ENCODE data around the gene CADM4. TPM values are rescaled to one million over a fixed set of nuclear protein-coding genes. Genes with fewer than 3 reads are reported as not detected.

The CADM4 gene, protein sequence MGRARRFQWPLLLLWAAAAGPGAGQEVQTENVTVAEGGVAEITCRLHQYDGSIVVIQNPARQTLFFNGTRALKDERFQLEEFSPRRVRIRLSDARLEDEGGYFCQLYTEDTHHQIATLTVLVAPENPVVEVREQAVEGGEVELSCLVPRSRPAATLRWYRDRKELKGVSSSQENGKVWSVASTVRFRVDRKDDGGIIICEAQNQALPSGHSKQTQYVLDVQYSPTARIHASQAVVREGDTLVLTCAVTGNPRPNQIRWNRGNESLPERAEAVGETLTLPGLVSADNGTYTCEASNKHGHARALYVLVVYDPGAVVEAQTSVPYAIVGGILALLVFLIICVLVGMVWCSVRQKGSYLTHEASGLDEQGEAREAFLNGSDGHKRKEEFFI
- 1.7 and 3.4 TPM in 2 replicates for total RNA-seq (ENCODE audit: low replicate concordance)

GRCh38 chr19:43639519-43640423 lies at the start of gene CADM4:
CADM4 (minus strand) TSS chr19:43639850; CDS start chr19:43639790, 60 bp downstream.

GRCh38 chr19:43619262-43620060 lies 20.2 kb downstream of the CADM4 start, which contains the start of gene ZNF428:
ZNF428 (minus strand) TSS chr19:43619629; CDS start chr19:43614304, 5,325 bp downstream.

DNA sequence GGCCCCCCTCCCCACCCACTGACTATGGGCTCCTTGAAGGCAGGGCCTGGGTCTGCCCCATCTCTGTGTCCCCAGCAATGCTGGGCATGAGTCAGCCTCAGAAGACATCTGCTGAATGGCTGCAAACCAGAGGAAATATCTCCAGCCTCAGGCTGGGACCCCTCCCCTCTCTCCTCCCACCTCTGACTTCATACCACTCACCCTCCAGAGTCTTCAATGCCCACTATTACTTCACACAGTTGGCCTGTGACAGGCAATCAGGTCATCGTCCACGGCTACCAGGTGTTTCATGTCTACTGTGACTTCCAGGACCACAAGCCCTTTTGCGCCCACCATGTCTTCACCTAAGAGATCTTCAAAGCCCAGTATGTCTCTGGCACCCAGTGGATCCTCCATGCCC lies 27.9 kb downstream of the CADM4 start, which contains the start of gene SRRM5:
Gene SRRM5, plus strand, starts transcription at position 301 of the 400 bp plus-strand sequence. Its CDS starts 34 bp downstream, at position 335.

DNA sequence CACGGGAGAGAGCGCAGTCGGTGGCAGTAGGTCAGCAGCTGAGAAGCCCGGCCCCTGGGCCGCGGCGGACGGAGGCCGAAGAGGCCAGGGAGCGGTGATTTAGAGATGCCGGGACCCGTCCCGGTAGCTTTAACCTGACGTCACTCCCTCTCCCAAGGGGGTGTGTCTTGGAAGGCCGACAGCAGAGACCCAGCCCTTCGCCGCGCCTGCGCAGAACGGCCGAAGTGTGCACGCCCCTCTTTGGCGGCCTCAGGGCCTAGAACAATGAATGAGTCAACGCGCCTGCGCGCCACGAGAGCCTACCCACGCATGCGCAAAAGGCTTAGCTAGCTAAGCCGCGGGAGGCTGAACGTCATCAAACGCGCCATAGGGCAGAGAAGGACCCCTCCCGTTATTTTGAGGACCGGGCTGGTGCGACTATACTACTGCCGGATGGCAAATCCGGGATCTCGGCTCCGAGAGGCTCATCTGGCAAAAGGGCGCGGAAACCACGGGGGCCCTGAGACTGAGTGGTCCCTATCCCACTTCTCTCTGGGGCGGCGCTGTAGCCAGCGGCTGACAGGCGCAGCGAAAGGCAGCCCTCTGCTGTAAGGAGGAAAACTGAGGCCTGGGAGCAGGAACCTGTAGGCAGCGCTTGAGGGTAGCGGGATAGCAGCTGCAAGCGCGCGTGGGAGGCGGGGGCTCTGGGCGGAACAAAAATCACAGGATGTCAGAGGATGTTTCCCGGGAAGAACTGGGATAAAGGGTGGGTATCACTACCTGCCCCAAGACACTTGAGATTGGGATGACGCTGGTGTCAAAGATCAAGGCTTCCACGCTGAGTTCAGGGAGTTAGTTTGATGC lies 43.4 kb downstream of the CADM4 start, which contains the start of the genes IRGQ and ZNF576:
Gene IRGQ, minus strand, starts transcription at position 136 of the 843 bp plus-strand sequence. CDS start 796 bp downstream, outside the sequence.
Gene ZNF576, plus strand, starts transcription at position 597 of the 843 bp plus-strand sequence. CDS start 514 bp downstream, outside the sequence.

GRCh38 chr19:43575156-43575950 lies 64.3 kb downstream of the CADM4 start, which contains the start of the genes PINLYP and XRCC1:
PINLYP (plus strand) TSS chr19:43575801; CDS start chr19:43577192, 1,391 bp downstream.
XRCC1 (minus strand) TSS chr19:43575527; CDS start chr19:43575458, 69 bp downstream.

Other genes with a start within 250 kb of the CADM4 start
- not detected in 2 replicates for gene TEX101, start 225.0 kb downstream of the CADM4 start, total RNA-seq (ENCODE audit: low replicate concordance)
- gene LYPD3, start 174.2 kb downstream of the CADM4 start, total RNA-seq (ENCODE audit: low replicate concordance), result 0.08 TPM in 1 of 2 replicates, not detected in the other
- gene PHLDB3, start 135.1 kb downstream of the CADM4 start, total RNA-seq (ENCODE audit: low replicate concordance), result 14.2 and 33.9 TPM in 2 replicates
- 115 and 156 TPM in 2 replicates for gene ETHE1, start 112.6 kb downstream of the CADM4 start, total RNA-seq (ENCODE audit: low replicate concordance)
- gene ZNF575, start 106.7 kb downstream of the CADM4 start, total RNA-seq (ENCODE audit: low replicate concordance), result 0.08 and 0.12 TPM in 2 replicates
- 11.2 and 18.5 TPM in 2 replicates for gene XRCC1, start 64.3 kb downstream of the CADM4 start, total RNA-seq (ENCODE audit: low replicate concordance)
- 0.83 and 6.4 TPM in 2 replicates for gene PINLYP, start 64.0 kb downstream of the CADM4 start, total RNA-seq (ENCODE audit: low replicate concordance)
- gene IRGQ, start 43.7 kb downstream of the CADM4 start, total RNA-seq (ENCODE audit: low replicate concordance), result 17.1 and 22.7 TPM in 2 replicates
- 8.0 and 11.8 TPM in 2 replicates for gene ZNF576, start 43.3 kb downstream of the CADM4 start, total RNA-seq (ENCODE audit: low replicate concordance)
- gene SRRM5, start 27.8 kb downstream of the CADM4 start, total RNA-seq (ENCODE audit: low replicate concordance), result not detected in 2 replicates
- gene ZNF428, start 20.2 kb downstream of the CADM4 start, total RNA-seq (ENCODE audit: low replicate concordance), result 38.0 and 53.7 TPM in 2 replicates
- gene PLAUR, start 30.3 kb upstream of the CADM4 start, total RNA-seq (ENCODE audit: low replicate concordance), result 38.0 and 43.1 TPM in 2 replicates
- gene IRGC, start 76.2 kb upstream of the CADM4 start, total RNA-seq (ENCODE audit: low replicate concordance), result not detected in 2 replicates
- gene SMG9, start 115.1 kb upstream of the CADM4 start, total RNA-seq (ENCODE audit: low replicate concordance), result 8.7 and 9.1 TPM in 2 replicates
- gene KCNN4, start 141.1 kb upstream of the CADM4 start, total RNA-seq (ENCODE audit: low replicate concordance), result 3.4 and 7.5 TPM in 2 replicates
- gene LYPD5, start 162.6 kb upstream of the CADM4 start, total RNA-seq (ENCODE audit: low replicate concordance), result 0.68 and 1.2 TPM in 2 replicates
- 5.5 and 11.3 TPM in 2 replicates for gene ZNF283, start 187.5 kb upstream of the CADM4 start, total RNA-seq (ENCODE audit: low replicate concordance)
- 2.6 TPM in 2 replicates for gene ZNF404, start 244.1 kb upstream of the CADM4 start, total RNA-seq (ENCODE audit: low replicate concordance)